Midbrain (tissue), 1 donor: ENCODE results near the gene PAPOLG.
"Not testable (repeated sequence)": the region's sequence is repeated elsewhere in the genome, so short reads cannot be mapped to it uniquely, and the experiment has no call there.

Experiments
- DNase-seq: peaks from one replicate; lab custom pipeline; 2025; lab: John Stamatoyannopoulos, UW

PAPOLG gene

DNA sequence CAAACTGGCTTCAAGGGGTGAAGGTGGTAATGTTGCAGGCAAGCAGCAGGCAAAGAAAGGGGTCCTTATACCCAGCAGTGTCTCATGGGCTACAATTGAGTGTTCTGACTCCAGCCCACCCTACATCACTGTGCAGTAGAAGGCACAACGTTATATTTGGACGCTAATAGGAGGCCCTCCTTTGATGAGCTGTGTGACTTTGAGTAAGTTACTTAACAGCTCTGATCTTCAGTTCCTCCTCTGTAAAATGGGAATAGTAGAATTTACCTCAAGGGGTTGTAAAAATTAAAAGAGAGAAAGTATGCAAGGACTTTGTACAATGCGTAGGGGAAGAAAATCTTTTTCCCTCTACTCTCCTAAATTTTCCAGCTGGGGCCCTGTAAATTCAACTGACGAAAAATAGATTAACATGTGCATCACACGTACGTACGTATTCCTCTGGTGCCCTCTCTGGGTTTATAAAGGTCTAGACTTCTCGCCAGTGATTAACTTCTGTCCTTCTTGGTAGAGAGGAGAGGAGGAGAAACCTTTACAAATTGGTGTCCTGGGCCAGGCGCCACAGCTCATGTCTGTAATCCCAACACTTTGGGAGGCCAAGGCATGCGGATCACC lies 67.7 kb downstream of the PAPOLG start:
- no peak for DNase-seq

DNA sequence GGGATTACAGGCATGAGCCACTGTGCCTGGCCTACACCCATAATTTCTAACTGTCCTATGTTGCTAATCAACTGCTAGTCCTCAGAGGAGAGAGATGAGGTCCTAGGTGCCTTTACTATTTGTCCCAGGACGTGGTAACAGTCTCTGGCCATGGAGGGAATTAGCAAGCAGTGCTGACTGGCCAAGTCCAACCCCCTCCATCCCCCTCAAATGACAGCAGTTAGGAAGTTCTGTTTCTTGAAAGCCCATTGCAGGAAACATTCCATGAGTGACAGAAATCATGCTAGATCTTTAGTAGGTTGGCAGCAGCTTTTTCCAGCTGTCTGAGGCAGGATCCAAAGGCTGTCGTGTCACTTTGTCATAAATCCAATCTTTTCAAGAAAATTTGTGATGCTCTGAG lies 69.6 kb downstream of the PAPOLG start:
- no peak for DNase-seq

- no peak for DNase-seq
These were observed 70.0 kb downstream of the PAPOLG start for GRCh38 chr2:60826111-60826510.

- not testable (repeated sequence) for DNase-seq
These were observed 70.8 kb downstream of the PAPOLG start for GRCh38 chr2:60826860-60827259.

- DNase-seq = no peak
These were observed 71.3 kb downstream of the PAPOLG start for GRCh38 chr2:60827369-60827768.

GRCh38 chr2:60830991-60831390 lies 74.9 kb downstream of the PAPOLG start:
- DNase-seq = no peak

GRCh38 chr2:60831921-60832320 lies 75.9 kb downstream of the PAPOLG start:
- no peak for DNase-seq

GRCh38 chr2:60832621-60833020 lies 76.6 kb downstream of the PAPOLG start:
- DNase-seq = no peak

- DNase-seq = no peak
These were observed 78.2 kb downstream of the PAPOLG start for GRCh38 chr2:60834270-60834717.

GRCh38 chr2:60836491-60836890 lies 80.4 kb downstream of the PAPOLG start:
- no peak for DNase-seq

DNA sequence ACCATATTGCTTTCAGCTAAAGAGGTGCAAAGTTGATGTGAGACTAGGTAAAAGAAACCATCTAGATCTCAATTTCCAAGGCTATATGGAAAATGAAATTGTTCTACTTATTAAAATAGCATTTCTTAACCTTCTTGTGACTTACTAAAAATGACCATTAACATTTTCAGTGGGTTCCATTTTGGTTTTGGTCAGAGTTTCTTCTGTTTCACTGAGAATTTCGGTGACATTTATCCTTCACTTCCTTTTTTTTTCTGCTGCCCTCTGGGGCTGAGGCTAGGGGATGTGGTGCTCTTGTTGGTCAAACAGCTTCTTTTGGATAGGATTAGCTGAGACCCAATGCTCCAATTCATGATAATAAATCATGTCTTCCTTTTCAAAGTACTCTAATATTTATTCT lies 81.1 kb downstream of the PAPOLG start:
- DNase-seq = no peak

DNA sequence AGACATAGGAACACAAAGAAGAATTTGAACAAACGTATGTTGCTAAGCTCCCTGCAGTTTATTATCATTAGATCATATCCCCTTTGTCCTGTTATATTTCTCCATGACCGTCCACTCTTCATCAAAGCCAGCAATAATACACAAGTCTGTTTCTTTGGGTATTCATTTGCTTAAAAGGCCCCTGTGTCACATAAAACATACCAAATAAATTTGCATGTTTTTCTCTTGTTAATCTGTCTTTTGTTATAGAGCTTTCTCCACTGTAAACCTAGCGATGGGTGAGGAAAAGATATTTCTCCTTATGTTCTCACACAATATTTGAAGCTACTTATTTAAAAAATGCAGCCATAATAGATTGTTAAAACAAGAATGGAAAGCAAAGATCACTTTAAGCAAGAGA lies 82.4 kb downstream of the PAPOLG start:
- no peak for DNase-seq

DNA sequence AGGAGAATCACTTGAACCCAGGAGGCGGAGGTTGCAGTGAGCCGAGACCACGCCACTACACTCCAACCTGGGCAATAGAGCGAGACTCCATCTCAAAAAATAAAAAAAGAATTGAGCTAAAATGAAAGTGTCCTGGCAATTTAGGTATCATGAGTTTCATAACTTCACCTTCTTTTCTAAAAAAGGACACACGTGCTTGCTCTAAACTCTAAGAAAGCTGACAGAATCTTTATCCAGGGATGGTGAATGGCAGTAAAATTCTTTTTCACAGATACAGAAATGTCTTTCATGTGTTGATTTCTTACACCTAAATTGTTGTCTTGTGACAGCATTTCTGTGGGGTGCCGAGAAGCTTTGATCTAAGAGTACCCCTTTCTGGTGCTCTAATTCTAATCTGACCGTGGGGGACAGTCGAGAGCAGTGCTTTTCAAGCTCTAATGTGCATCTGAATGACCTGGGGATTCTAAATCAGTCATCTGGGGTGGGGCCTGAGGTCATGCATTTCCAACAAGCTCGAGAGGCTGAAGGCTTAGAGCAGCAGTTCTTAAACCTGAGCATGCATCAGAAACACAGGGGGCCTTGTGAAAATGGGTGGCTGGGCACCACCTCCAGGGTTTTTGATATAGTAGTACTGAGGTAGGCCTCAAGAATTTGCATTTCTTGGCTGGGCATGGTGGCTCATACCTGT lies 83.2 kb downstream of the PAPOLG start:
- DNase-seq = no peak

DNA sequence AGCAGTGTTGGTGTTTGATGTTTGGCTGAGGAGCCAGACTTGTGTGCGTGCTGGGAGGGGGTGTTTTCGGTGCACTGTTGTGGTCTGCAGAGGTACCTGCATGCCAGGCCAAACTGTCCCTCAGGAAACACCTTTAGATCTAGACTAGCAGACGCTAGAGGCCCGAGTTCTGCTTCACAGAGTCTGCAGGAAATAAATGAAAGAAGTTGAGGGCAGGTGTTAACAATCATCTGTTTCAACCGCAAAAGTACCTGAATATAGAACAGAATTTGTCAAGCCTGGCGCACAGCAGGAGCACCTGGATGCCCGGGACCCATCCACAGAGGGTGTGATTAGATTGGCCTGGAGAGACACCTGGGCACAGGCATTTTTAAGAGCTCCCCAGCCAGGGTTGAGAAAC lies 84.8 kb downstream of the PAPOLG start:
- DNase-seq = no peak

- DNase-seq = no peak
These were observed 86.9 kb downstream of the PAPOLG start for GRCh38 chr2:60843006-60843405.

DNA sequence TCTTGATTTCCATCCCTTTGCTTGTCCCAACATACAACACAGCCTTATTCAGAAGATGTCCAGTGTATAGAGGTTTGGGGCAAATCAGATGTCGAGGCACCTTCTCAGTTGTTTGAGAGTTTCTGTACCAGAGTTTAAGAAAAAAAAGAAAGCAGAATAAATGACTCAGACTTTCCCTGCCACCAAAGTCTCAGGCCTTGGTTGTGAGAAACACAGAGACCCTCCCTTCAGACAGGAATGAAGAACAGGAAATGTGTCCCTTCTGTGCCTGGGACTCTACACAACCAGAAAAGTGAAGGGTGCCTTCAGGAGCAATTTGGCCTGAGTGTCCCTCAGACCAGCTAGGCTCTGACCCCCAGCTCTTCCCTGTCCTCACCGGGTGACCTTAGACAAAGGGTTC lies 88.0 kb downstream of the PAPOLG start:
- no peak for DNase-seq

- DNase-seq = no peak
These were observed 91.8 kb downstream of the PAPOLG start for GRCh38 chr2:60847854-60848253.
